NCI-H2171 (cell line): ENCODE data around the gene SLC22A7.

Experiments used
- DNase-seq: peaks from one replicate; lab custom pipeline; 2025; lab: John Stamatoyannopoulos, UW

SLC22A7 gene

DNA sequence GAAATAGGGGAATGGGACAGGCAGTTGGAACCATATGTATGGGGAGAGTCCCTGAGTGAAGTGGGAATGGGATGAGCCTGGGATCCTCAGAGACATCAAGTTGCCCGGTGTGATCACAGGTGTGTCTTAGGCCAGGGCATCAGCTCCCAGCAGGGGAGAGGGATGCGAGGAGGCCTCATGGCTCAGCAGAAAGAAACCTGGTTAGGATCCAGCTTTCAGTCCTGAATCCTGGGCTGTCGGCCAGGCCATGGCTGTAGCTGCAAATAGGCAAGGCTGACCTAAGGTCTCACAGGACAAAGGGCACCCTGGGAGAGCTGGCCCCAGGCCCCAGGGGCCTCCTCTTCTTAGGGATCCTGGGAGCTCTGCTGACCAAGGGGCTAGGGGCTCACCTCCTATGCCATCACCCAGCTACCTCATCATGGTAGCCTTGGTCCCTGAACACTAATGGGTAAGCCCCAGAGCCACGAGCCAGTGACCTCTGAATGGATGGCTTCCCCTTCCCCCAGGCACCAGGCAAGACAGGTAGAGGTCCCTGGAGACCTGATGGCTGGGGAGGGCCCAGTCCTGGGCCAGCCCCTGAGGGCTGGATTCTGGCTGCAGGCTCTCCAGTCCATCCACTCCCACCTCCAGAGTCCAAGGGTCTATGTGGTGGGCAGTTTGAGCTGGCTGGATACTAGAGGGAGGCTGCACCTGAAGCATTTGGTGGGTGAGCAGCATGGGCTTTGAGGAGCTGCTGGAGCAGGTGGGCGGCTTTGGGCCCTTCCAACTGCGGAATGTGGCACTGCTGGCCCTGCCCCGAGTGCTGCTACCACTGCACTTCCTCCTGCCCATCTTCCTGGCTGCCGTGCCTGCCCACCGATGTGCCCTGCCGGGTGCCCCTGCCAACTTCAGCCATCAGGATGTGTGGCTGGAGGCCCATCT is at the start of gene SLC22A7:
Gene SLC22A7, plus strand, starts transcription at position 617 of the 921 bp plus-strand sequence. Its CDS starts 99 bp downstream, at position 716.
- DNase-seq: no peak

DNA sequence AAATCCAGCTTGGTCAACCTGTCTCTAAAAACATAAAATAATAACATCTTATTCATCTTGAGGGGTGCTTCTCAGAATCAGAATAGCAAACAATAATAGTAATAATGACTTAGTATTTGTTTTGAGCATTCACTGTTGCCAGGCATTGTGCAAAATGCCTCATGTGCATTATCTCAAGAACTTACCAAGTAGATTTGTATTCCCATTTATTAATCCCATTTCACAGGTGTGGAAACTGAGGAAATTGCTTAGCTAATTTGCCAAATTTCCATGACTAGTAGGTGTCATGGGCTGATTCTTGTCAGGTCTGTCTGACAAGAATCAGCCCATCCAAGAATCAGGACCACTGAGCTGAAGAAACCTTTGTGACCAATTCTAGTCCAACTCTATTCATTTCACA is 49.3 kb upstream of the SLC22A7 start:
- no peak for DNase-seq

- peak; percentile 77 for DNase-seq
Measured at GRCh38 chr6:43250992-43251373, 47.1 kb upstream of the SLC22A7 start.

GRCh38 chr6:43253401-43253800 is 44.7 kb upstream of the SLC22A7 start:
- no peak for DNase-seq

DNA sequence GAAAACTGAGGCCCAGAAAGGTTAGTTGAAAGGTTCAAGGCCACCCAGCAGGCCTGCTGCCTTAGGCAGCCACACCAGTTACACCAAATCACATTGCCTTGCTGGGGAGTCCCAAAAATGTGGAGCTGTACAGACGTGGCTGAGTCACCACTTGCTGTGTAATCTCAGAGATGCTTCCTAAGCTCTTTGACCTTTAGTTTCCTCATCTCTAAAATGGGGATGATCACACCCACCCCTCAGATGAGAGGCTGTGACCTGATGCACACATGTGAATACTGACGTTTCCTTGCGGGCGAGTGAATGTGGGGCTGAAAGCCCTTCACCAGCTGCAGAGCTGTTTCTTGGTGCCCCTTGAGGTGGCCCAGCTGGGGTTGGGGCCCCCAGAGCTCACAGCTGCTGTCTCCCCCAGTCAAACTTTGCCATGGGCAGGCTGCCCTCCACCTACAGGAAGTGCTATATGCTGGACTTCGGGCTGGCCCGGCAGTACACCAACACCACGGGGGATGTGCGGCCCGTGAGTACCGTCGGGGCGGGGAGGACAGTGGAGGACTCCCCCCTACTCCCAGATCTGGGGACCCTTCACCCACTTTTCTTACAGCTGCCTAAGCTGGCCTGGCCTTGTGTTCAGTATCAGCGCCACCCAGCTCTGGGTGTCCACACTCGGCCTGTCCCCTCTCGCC is 43.8 kb upstream of the SLC22A7 start:
- no peak for DNase-seq

DNA sequence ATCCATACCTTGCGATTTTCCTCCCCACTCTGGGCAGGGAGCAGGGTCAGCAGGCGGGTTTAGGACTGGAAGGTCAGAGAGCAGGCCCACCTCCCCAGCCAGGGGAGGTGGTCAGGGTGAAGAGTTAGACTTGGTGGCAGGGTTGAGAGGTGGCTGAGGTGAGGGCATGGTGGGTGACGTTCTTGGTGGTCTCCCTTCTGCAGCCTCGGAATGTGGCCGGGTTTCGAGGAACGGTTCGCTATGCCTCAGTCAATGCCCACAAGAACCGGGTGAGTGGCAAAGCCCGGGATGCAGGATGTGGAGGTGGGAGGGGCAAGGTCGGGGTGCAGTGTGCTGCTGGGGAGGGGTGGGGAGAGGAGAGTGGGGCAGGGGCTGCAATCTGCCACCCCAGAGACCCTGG is 43.2 kb upstream of the SLC22A7 start:
- DNase-seq: no peak

- no peak for DNase-seq
Measured at GRCh38 chr6:43255408-43256054, 42.5 kb upstream of the SLC22A7 start.

GRCh38 chr6:43256670-43257366 is 41.2 kb upstream of the SLC22A7 start:
- DNase-seq: no peak

DNA sequence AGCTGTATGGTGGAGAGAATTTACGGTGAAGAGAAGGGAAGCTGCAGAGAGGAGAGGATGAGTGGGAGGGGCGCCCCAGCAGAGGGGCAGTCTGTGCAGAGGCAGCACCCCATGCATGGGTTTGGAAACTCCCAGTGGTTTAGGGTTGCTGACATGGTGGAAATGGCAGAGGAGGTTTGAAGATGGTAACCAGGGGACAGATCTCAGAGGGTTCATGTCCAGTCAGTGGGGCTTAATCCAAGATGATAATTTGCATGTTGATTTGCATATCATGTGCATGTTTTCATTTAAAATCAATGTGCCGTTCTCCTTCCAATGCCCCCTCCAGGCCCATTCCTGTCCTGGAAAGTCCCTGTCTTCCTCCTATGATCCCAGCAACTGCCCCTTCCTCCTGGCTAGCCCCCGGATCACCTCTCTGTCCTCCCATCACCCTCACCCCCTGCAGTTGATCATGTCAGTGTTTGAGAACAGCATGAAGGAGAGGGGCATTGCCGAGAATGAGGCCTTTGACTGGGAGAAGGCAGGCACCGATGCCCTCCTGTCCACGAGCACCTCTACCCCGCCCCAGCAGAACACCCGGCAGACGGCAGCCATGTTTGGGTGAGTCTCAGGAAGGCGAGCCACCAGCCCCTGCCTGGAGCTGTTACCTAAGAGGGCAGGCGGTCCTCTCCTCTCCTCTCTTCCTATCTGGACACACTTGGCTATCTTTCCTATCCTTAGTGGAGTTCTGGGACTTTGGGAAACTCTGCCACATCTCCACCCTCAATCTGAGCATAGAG is 40.5 kb upstream of the SLC22A7 start:
- no peak for DNase-seq

- DNase-seq: no peak
Measured at GRCh38 chr6:43258180-43258579, 39.9 kb upstream of the SLC22A7 start.

DNA sequence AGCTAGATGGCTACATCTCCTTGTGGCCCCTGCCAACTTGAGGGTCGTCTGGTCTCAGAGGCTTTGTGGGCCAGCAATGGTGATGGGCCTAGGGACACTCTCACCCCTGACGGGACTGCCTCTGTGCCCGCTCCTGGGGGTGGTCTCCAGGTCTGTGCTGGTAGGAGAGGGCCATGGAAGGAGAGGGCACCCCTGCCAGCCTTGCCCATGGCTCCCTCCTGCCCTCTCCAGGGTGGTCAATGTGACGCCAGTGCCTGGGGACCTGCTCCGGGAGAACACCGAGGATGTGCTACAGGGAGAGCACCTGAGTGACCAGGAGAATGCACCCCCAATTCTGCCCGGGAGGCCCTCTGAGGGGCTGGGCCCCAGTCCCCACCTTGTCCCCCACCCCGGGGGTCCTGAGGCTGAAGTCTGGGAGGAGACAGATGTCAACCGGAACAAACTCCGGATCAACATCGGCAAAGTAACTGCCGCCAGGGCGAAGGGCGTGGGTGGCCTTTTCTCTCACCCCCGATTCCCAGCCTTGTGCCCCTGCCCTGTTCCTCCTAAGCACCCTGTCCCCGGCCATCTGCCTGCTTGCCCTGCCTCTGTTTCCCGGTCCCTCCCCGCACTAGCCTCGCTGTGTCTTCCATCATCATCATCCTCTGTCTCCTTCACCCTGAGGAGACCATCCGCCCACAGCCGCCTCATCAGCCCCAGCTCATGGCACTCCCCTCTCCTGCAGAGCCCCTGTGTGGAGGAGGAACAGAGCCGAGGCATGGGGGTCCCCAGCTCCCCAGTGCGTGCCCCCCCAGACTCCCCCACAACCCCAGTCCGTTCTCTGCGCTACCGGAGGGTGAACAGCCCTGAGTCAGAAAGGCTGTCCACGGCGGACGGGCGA is 39.0 kb upstream of the SLC22A7 start:
- DNase-seq: no peak

DNA sequence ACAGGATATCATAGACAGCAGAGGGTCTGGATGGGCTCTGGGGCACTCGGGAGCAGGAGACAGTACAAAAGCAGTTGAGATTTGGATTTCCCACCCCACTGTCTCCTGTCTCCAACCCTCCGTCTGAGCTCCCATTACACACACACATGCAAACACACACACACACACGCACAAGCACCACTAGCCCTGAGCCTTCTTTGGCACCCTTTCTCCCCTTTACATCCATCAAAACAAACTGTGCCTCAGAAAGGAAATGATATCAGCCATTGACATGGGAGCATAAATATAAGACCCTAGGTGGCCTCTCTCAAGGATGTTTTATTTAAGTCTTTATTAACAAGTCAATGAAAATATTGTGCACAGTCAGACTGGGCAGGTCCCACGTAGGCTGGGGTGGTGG is 37.3 kb upstream of the SLC22A7 start:
- DNase-seq: no peak

GRCh38 chr6:43261198-43261597 is 36.9 kb upstream of the SLC22A7 start:
- DNase-seq: no peak

GRCh38 chr6:43262000-43262779 is 35.9 kb upstream of the SLC22A7 start:
- no peak for DNase-seq

- no peak for DNase-seq
Measured at GRCh38 chr6:43262780-43263313, 35.2 kb upstream of the SLC22A7 start.

- DNase-seq: no peak
Measured at GRCh38 chr6:43263314-43264178, 34.5 kb upstream of the SLC22A7 start.

- DNase-seq: no peak
Measured at GRCh38 chr6:43264599-43265145, 33.4 kb upstream of the SLC22A7 start.

DNA sequence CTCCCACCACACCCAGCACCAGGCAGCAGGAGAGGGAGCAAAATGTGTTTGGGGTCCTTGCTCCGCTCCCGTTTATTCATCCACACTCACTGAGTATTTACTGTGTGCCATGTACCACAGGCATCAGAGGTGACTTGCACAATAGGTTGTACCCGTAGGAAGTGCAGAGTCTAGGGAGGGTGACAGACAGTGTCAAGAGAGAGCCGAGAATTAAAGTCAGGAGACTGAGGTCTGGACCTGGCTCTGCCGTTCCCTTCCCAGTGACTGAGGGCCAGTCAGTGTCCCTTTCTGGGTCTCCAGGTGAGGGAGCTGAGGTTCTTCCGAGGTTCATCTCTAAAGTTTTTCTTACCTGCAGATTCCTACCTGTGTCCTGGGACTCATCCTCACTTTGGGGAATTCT is 32.5 kb upstream of the SLC22A7 start:
- DNase-seq: no peak
